GM13976 (cell line): ENCODE results near the gene NACC1.

Source experiments
- DNase-seq: peaks from one replicate; pipeline ENCODE4 v3.0.0; 2012; ENCODE audit warnings: low spot score
- CTCF ChIP-seq: IDR thresholded peaks from 2 replicates; pipeline ENCODE4 v1.5.1; 2012; ENCODE audit warnings: borderline replicate concordance, mild to moderate bottlenecking; ENCODE audit not compliant: insufficient read depth; ENCODE audit errors: extremely low read depth, missing control alignments, control extremely low read depth
- in situ Hi-C: fragments of 300-500 bp; cut with MboI; formaldehyde crosslinking; loops from one replicate; pipeline ENCODE4 v1.12.0; 2022; ENCODE audit warnings: low sequenced_read_pairs, mixed read lengths, inconsistent platforms; ENCODE audit not compliant: unreplicated experiment

NACC1 gene

GRCh38 chr19:13102666-13103580, 15.1 kb upstream of the NACC1 start, which contains the start of gene LYL1:
TSS of gene LYL1 (minus strand) at chr19:13102858. CDS start at chr19:13101171, 1,687 bp downstream.
- in situ Hi-C loops = no loop called here
- DNase-seq = peak; percentile 84
- TF ChIP-seq CTCF = no peak

DNA sequence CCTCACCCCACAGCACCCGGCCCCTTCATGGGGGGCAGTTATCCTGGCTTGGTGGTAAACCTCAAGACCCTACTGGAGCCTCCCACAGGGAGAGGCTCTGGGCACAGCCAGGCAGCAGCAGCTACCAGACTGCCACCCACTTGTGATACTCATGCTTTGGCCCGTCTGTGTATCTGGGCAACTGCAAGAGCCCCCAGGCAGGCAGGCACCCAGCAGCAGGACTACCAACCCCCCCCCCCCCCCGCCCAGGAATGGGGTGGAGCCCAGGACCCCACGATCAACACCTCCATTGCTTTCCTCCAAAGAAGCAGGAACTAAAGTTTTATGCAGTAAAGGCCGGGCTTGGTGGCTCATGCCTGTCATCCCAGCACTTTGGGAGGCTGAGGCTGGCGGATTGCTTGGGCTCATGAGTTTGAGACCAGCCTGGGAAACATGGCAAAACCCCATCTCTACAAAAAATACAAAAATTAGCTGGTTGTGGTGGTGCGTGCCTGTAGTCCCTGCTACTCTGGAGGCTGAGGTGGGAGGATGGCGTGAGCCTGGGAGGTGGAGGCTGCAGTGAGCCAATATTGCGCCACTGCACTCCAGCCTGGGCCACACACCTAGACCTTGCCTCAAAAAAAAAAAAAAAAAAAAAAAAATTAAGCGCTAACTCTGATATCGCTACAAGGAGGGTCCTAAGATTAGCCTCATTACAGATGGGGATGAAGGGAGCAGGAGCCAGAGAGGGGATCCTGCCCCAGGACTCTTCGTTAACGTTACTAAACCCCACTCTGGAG, 14.3 kb upstream of the NACC1 start:
- no peak for TF ChIP-seq CTCF
- in situ Hi-C loops = no loop called here
- no peak for DNase-seq

DNA sequence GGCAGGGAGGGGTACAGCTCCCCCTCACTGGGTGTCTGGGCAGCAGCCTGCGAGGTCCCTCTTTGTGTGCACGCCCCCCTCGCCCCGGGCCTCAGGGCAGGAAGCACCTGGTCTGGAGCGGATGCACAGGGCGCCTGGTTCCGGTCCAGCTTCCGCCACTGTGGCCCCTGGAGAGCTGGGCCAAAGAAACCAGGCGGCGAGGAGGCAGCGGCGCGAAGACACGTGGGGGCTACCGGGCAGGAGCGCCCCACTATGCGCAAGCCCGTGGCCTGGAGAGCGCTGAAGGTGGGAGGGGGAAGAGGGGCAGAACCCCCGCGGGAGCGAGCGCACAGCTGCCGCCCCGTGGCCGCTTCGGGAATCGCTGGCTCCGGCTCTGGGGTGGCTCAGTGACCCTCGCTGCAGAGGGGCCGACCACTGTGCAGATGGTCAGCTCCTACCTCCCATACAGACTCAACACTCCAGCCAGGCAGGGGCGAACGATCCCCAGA, 13.7 kb upstream of the NACC1 start:
- peak; percentile 95 for TF ChIP-seq CTCF
- peak; percentile 88 for DNase-seq
- in situ Hi-C loops = no loop called here

- TF ChIP-seq CTCF = no peak
- DNase-seq = peak; percentile 69
- in situ Hi-C loops = no loop called here
These were observed 13.0 kb upstream of the NACC1 start for GRCh38 chr19:13104848-13105711.

GRCh38 chr19:13109361-13110098, 8.5 kb upstream of the NACC1 start:
- no peak for DNase-seq
- TF ChIP-seq CTCF = no peak
- in situ Hi-C loops = no loop called here
